ENCODE results near the gene DTYMK. TPM values are rescaled to one million over a fixed set of nuclear protein-coding genes. Genes with fewer than 3 reads are reported as not detected.

DTYMK gene
- total RNA-seq, 1 donor from 2014 or later, result 26.1 TPM

- no peak overlapping the region for H3K27ac ChIP-seq (ENCODE audit: low read depth, low read length)
- no peaks in the 10 kb centered on the region for H3K4me1 ChIP-seq (ENCODE audit: insufficient read depth, low read length)
- TF ChIP-seq CTCF (IDR thresholded peaks at IDR 0.05; ENCODE audit: insufficient read depth, low read depth, low read length), result no peak
- TF ChIP-seq EZH2 (IDR thresholded peaks at IDR 0.05; ENCODE audit: insufficient read depth, low read length), result no peak
- H3K4me3 Mint-ChIP-seq (ENCODE audit: unreplicated experiment), result no peak overlapping the region
- no peaks in the 10 kb centered on the region for H3K9me3 ChIP-seq (ENCODE audit: insufficient read depth, low read depth, low read length)
- H3K4me2 ChIP-seq (ENCODE audit: low read length), result no peak overlapping the region
- peaks cover 3% of the 10 kb centered on the region for H3K79me2 ChIP-seq (ENCODE audit: insufficient read depth, low read length)
- H2AFZ ChIP-seq (ENCODE audit: low read depth, low read length), result no peak overlapping the region
- peaks cover 2% of the 10 kb centered on the region for H3K36me3 ChIP-seq (ENCODE audit: insufficient read depth, low read length)
- H3K9ac ChIP-seq (ENCODE audit: low read length), result no peak overlapping the region
- H3K36me3 Mint-ChIP-seq (ENCODE audit: low read depth, unreplicated experiment), result peaks cover 8% of the 10 kb centered on the region
- no peaks in the 10 kb centered on the region for H3K27me3 Mint-ChIP-seq (ENCODE audit: low read depth, unreplicated experiment)
- no peaks in the 10 kb centered on the region for H3K4me1 Mint-ChIP-seq (ENCODE audit: low read depth, unreplicated experiment)
- no peaks in the 10 kb centered on the region for H3K27me3 ChIP-seq (ENCODE audit: insufficient read depth, low read length)
- DNase-seq (ENCODE audit: low read depth), result no peak
- FAIRE-seq, result no peak
- H3K4me3 ChIP-seq (ENCODE audit: insufficient read depth, low read depth, low read length), result no peak overlapping the region
- H3K27ac Mint-ChIP-seq (ENCODE audit: unreplicated experiment), result no peak overlapping the region
- H3K9me3 Mint-ChIP-seq (ENCODE audit: unreplicated experiment), result no peaks in the 10 kb centered on the region
- H4K20me1 ChIP-seq (ENCODE audit: insufficient read depth, low read length), result peaks cover 4% of the 10 kb centered on the region
Observed at GRCh38 chr2:241672243-241673188, 14.1 kb downstream of the DTYMK start.

- Mint-ChIP-seq H3K27ac (ENCODE audit: unreplicated experiment) (no peak overlapping the region), H3K9me3 (ENCODE audit: unreplicated experiment) (no peaks in the 10 kb centered on the region), H3K36me3 (ENCODE audit: low read depth, unreplicated experiment) (peaks cover 9% of the 10 kb centered on the region), H3K4me1 (ENCODE audit: low read depth, unreplicated experiment) (no peaks in the 10 kb centered on the region), H3K4me3 (ENCODE audit: unreplicated experiment) (no peak overlapping the region), H3K27me3 (ENCODE audit: low read depth, unreplicated experiment) (no peaks in the 10 kb centered on the region)
- Histone ChIP-seq H3K4me1 (ENCODE audit: insufficient read depth, low read length) (peaks cover 5% of the 10 kb centered on the region), H3K9ac (ENCODE audit: low read length) (no peak overlapping the region), H3K4me2 (ENCODE audit: low read length) (no peak overlapping the region), H3K27ac (ENCODE audit: low read depth, low read length) (no peak overlapping the region), H3K27me3 (ENCODE audit: insufficient read depth, low read length) (no peaks in the 10 kb centered on the region), H3K36me3 (ENCODE audit: insufficient read depth, low read length) (peaks cover 2% of the 10 kb centered on the region), H3K4me3 (ENCODE audit: insufficient read depth, low read depth, low read length) (no peak overlapping the region), H4K20me1 (ENCODE audit: insufficient read depth, low read length) (peaks cover 4% of the 10 kb centered on the region), H2AFZ (ENCODE audit: low read depth, low read length) (no peak overlapping the region), H3K9me3 (ENCODE audit: insufficient read depth, low read depth, low read length) (no peaks in the 10 kb centered on the region), H3K79me2 (ENCODE audit: insufficient read depth, low read length) (peaks cover 3% of the 10 kb centered on the region)
- TF ChIP-seq EZH2 (IDR thresholded peaks at IDR 0.05; ENCODE audit: insufficient read depth, low read length), result no peak
- no peak for TF ChIP-seq CTCF (IDR thresholded peaks at IDR 0.05; ENCODE audit: insufficient read depth, low read depth, low read length)
- no peak for DNase-seq (ENCODE audit: low read depth)
- FAIRE-seq, result no peak
Observed at GRCh38 chr2:241671457-241672240, 15.0 kb downstream of the DTYMK start.
